GM19351 (cell line): Measurements from ENCODE around the gene C6orf47.
"Not testable (repeated sequence)": the region's sequence is repeated elsewhere in the genome, so short reads cannot be mapped to it uniquely, and the experiment has no call there.

Source experiments
- ATAC-seq: cut with Tn5 transposase; IDR thresholded peaks from one replicate; pipeline ENCODE4 v1.9.1; 2021; ENCODE audit warnings: mild to moderate bottlenecking, moderate library complexity; ENCODE audit not compliant: unreplicated experiment

C6orf47 gene

DNA sequence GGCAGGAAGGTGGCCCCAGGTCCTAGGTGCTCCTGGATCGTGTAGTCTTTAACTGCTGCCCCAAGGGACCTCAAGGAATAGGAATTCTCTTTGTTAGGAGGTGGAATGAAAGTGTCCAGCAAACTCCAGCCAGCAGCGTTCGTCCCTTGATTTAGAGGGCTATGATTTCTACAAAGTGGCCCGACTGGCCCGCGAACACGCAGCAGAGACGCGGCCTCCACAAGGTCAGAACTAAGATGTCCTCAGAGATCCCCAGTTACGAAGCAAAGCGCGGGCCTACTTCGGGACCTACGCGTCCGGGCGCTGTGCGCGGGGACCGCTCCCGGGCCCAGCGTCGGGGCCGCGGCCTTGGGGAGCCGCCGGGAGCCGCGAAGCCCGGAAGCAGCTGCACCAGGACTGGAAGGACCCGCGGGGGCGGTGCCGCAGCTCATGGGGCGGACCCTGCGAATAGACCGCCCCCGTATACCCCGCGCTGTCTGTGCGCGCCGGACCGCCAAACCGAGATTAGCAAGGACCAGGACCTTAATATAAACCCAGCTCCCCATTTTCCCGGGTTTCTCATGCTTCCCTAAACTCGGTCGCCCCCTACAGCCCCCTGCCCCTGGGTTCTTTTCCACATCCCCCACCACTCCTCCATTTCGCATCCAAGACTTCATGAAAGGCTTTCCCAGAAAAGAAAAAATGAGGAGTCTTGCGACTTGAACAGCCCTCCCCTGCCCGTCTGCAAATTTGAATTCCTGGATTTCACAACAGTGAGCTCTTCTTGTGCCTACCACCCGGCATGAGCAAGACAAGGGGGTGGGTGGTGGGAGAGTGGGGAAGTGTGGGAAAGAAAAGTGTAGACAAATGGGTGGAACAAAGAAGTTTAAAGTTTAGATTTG, at the start of gene C6orf47:
Gene C6orf47 (minus strand): TSS at position 398 of the 881 bp plus-strand sequence. CDS start 831 bp downstream, outside the sequence.
- ATAC-seq: peak; percentile 55

DNA sequence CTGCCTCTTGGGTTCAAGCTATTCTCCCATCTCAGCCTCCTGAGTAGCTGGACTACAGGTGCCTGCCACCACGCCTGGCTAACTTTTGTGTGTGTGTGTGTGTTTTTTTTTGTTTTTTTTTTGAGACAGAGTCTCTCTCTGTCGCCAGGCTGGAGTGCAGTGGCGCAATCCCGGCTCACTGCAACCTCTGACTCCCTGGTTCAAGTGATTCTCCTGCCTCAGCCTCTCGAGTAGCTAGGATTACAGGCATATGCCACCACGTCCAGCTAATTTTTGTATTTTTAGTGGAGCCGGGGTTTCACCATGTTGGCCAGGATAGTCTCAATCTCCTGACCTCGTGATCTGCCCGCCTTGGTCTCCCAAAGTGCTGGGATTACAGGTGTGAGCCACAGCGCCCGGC, 48.6 kb upstream of the C6orf47 start:
- ATAC-seq: not testable (repeated sequence)

- no peak for ATAC-seq
These were observed 47.6 kb upstream of the C6orf47 start for GRCh38 chr6:31708224-31708623.

GRCh38 chr6:31707701-31708100, 47.1 kb upstream of the C6orf47 start:
- no peak for ATAC-seq

DNA sequence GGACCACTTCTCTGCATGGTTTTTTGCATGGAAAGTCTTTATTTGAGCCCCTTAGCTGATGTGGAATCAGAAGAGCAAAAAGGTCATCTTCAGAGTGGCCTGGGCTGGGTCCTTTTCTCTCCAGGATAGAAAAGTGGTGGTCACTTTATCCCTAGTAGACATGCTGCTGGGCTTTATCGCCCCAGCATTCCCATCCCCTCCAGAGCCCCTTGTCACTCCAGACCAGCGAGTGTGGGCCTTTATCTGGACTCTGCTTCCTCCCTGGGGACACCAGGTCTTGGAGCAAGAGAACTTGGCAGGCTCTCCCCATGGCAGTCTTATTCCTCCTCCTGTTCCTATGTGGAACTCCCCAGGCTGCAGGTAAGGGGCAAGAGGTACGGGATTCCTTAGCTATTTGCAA, 46.0 kb upstream of the C6orf47 start, which contains the start of gene LY6G6F:
Gene LY6G6F (plus strand): TSS at position 268 of the 400 bp plus-strand sequence. CDS start 41 bp downstream, at position 309.
- no peak for ATAC-seq

DNA sequence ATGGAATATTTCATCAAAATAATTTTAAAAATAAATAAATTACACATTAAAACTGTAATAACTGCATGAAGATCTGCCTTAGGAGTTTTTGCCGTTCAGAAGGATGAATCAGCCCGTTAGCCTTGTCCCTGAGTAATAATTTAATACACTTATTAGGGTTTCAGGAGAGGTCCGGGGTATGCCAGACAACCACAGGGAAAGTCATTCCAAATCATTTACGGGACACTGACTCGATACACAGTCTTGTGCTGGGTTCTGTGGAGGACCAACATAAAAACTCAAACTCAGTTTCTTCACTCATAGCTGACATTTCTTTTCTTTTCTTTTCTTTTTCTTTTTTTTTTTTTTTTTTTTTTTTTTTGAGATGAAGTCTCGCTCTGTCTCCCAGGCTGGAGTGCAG, 45.4 kb upstream of the C6orf47 start:
- no peak for ATAC-seq

DNA sequence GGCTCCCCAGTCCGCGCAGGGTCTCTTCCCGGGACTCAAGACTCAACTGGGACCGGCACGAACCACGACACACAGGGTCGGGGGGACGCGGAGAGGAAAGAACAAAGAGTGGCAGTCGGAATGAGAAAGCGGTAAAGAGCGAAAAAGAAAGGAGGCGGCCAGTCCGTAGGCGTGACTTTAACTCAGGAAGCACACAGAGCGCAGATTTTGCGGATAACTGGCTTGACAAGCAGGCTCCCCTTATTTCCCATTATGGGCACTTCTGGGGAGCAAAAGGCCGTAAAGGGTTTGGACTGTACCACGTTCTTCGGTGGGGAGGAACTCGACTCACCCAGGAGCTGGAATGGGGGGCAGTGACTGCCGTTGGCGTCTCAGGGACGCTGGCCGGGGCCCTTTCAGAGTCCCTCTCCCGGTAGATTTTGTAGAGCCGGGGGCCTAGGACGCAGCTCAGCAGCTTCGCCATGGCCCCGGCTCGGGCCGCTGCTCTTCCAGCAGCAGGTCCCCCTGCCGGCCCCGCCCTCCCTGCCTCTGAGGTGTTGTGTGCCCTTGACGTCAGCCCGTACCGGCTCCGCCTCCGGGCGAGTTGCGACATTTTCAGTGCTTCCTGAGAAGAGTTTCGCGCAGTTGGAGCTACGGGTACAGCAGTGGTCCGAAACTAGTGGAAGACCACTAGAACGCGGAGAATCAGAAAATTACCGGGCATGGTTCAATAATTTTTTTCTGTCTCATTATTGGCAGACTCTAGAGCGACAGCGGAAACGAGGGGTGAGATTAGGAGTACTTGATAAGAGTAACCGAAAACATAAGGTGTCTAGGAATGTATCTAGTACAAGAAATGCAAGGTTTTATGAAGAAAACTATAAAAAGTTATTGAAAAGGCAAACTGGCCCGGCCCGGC, 42.5 kb upstream of the C6orf47 start, which contains the start of gene ABHD16A:
Gene ABHD16A (minus strand): TSS at position 506 of the 898 bp plus-strand sequence. CDS start 43 bp downstream, at position 463.
- ATAC-seq: peak; percentile 91

DNA sequence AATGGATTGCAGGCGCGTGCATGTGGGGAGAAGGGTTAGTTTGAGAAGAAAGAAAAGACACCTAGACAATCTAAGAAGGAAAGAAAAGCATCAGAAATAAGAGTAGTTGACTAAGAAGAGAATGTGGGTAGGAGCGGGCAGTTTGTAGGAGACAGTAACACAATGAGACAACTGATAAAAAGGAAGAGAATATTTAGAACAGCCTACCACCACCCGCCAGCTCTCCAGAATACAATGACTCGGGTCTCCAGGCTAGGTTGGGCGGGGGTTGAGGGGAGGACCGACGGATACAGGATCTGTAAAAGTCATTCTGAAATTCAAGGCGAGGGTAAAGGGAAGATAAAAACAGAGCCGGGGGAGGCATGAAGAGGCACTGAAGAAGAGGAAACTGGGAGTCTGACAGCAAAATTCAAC, 41.8 kb upstream of the C6orf47 start:
- no peak for ATAC-seq

GRCh38 chr6:31701666-31702404, 41.3 kb upstream of the C6orf47 start:
- ATAC-seq: no peak

- no peak for ATAC-seq
These were observed 40.3 kb upstream of the C6orf47 start for GRCh38 chr6:31700740-31701401.

DNA sequence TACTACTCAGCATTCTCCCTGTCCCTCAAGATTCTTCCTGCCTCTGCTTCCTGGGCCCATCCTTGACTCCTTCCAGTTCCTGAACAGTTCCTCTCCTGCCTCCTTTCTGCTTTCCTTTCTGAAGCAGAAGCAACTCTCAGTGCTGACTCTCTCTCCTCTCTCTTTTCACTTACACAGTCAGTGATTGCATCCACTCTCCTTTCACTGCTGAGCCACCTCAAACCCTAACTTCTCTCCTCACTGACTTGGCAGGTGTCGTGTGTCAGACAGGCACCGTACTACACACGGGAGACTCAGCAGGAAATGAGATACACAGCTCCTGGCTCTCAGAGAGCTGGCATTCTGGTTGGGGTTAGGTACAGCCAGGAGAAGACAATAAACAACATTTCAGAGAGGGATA, 37.0 kb upstream of the C6orf47 start:
- no peak for ATAC-seq

DNA sequence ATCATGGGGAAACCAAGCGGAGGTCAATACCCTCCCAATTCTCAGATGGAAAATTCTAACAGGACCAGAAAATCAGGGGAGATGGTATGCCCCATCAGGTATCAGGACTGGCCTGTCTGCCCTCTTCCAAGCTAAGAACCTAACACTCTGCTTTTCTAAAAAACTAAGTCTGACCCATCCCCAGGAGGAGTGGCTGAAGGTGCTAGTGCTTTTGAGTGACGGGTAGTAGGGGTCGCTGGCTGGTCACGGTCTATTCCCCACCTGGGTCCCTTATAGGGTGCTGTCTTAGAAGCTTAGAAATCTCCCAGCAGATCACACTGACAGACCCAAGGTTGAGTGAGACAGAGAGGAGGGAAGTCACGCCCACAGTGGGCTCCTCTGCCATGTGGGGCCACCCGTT, 33.0 kb upstream of the C6orf47 start:
- no peak for ATAC-seq

DNA sequence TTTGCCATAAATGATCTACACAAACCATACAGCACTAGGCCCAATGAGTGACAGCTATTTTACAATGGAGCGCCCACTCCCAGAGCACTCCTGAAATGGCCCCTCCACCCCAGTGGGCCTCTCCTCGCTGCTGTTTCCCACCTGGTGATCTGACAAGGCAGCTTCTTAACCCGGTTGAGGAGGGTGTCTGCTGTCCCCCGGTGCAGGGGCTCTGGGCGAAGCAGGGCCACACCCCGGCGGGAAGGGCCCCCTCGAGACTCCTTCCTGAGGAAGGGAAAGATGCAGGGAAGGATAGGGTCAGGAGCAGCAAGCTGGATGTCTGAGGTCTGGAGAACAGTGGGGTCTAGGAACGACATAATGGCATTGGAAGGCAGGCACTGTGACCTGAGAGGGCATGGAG, 32.3 kb upstream of the C6orf47 start:
- no peak for ATAC-seq

DNA sequence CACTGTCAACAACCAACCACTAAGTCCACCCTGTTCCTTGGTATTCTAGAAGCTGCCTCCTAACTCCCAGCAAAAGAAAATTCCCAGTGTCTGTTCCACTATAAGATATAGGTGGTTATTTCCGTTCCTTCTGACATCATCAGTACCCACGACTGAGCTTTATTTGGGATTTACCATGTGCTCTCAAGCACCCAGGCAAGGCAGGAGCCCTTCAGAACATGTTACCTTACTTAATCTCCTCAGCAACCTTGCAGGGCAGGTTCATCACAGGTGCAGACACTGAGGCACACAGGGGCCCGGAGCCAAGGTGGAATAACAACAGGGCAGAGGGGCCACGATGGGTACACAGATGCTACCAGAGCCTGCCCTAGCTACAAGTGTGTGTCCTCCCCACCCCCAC, 31.8 kb upstream of the C6orf47 start:
- no peak for ATAC-seq

DNA sequence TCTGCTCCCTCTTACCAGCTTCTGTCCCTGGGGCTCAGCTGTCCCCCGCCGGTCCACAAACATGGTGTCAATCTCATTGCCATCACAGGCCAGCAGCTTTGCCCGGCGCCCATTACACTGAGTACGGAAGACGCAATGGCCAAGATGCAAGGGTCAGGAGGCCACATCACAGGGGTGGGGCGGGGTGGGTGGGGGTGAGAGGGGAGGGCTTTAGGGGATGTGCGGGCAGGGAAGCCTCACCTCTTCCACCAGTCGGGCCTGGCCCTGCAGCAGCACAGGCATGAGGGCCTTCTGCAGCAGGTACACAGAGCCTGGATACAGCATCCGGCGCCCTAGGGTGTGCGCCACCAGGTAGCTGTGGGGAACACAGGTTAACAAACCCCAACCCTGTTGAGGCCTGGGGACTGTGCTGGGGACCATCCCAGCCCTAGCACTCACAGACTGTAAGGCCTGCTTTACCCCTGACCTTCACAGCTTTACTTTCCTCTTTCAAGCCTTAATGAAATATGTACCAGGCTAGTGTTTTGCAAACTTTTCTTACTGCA, 31.1 kb upstream of the C6orf47 start:
- ATAC-seq: no peak

- no peak for ATAC-seq
These were observed 30.5 kb upstream of the C6orf47 start for GRCh38 chr6:31691078-31691463.

- ATAC-seq: no peak
These were observed 29.9 kb upstream of the C6orf47 start for GRCh38 chr6:31690231-31691077.

GRCh38 chr6:31689249-31690110, 28.9 kb upstream of the C6orf47 start:
- ATAC-seq: no peak
